Vagina (tissue), 2 donors: Measurements from ENCODE around the gene PCBP3.

Experiments
- POLR2A ChIP-seq, 2 donors: fragments of 450-650 bp; IDR thresholded peaks; one replicate each; pipeline ENCODE4 v1.6.1; 2017; ENCODE audit warnings: antibody characterized with exemption in 2 of 2, mild to moderate bottlenecking in 2 of 2, moderate library complexity in 2 of 2
- TF ChIP-seq, protein P1 (sequence below), 3 experiments: fragments of 450-650 bp in 2 of 3; fragments of 200-600 bp in 1 of 3; sonication (generic) in 1 of 3; IDR thresholded peaks; one replicate each; pipeline ENCODE4 v1.5.1; 2017 to 2019; ENCODE audit warnings: antibody characterized with exemption in 3 of 3, mild to moderate bottlenecking in 2 of 3, moderate library complexity in 2 of 3

DNA sequence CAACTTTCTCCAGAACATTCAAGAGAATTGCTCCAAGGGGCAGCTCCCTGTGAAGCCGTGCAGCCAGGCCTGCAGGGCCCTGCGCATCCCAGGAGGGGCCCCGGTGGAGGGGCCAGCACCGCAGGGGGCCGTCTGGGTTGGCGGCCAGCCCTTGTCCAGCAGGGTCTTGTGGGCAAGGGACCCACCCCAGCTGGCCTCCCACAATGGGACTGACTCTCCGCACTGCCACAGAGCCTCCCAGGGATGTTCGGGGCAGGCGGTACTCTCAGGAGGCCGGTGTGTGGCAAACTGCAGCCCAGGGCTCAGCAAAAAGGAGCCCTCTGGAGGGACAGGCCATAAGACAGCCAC, 269.9 kb downstream of the PCBP3 start:
- no peak for TF ChIP-seq POLR2A (IDR thresholded peaks at IDR 0.05)
- TF ChIP-seq, protein P1, sequence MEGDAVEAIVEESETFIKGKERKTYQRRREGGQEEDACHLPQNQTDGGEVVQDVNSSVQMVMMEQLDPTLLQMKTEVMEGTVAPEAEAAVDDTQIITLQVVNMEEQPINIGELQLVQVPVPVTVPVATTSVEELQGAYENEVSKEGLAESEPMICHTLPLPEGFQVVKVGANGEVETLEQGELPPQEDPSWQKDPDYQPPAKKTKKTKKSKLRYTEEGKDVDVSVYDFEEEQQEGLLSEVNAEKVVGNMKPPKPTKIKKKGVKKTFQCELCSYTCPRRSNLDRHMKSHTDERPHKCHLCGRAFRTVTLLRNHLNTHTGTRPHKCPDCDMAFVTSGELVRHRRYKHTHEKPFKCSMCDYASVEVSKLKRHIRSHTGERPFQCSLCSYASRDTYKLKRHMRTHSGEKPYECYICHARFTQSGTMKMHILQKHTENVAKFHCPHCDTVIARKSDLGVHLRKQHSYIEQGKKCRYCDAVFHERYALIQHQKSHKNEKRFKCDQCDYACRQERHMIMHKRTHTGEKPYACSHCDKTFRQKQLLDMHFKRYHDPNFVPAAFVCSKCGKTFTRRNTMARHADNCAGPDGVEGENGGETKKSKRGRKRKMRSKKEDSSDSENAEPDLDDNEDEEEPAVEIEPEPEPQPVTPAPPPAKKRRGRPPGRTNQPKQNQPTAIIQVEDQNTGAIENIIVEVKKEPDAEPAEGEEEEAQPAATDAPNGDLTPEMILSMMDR (IDR thresholded peaks at IDR 0.05), result no peak
